ENCODE data around the gene NCOR2. TPM values are rescaled to one million over a fixed set of nuclear protein-coding genes. Genes with fewer than 3 reads are reported as not detected.

The NCOR2 gene
- total and polyA plus RNA-seq, 12 donors: 46.9 to 200 (median 132) TPM

DNA sequence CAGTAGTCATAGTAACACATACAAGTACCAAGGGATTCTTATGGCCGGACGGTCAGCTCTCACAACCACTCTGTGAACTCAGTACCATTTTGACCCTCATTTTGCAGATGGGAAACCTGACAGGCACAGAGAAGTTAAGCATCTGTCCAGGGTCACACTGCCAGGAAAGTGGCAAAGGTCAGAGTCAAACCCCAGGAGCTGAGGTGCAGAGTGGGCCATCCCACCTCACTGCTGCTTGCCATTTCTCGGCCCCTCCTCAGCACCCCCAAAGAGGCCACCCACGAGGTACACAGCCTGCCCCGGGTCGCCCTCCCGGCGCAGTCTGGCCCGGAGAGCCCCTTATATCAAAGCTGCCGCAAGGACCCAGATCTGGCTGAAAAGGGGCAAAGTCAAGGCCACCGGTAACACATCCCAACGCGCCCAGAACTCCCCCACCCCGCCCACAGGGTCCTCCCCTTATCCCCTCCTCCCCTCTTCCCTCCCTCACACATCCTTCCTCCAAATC lies 1.7 kb downstream of the NCOR2 start:
- peaks cover 0 to 8% (median 0%) of the 10 kb centered on the region in 9 donors for H3K36me3 ChIP-seq
- intact Hi-C loops (cut with DNase I): loop anchor here (2.0 to 10.0 kb wide), 19 partner anchors 47 to 511 kb away; no protein-coding TSS in a partner anchor
- no peaks in the 10 kb centered on the region for H3K9me3 ChIP-seq
- peak overlapping the region in 9 of 10 donors; percentile 96 to 100 (median 99) for H3K27ac ChIP-seq
- no peak for TF ChIP-seq CTCF (IDR thresholded peaks at IDR 0.05)
- DNase-seq (no peak), ATAC-seq (no peak)
- H3K27me3 ChIP-seq: no peaks in the 10 kb centered on the region
- 6 to 8% methylated on average over 14 of the region's 14 CpGs for WGBS, 2 donors
- H3K4me1 ChIP-seq: peaks cover 21 to 78% (median 68%) of the 10 kb centered on the region in 9 donors
- H3K4me3 ChIP-seq: peak overlapping the region; percentile 81 to 99 (median 96)

DNA sequence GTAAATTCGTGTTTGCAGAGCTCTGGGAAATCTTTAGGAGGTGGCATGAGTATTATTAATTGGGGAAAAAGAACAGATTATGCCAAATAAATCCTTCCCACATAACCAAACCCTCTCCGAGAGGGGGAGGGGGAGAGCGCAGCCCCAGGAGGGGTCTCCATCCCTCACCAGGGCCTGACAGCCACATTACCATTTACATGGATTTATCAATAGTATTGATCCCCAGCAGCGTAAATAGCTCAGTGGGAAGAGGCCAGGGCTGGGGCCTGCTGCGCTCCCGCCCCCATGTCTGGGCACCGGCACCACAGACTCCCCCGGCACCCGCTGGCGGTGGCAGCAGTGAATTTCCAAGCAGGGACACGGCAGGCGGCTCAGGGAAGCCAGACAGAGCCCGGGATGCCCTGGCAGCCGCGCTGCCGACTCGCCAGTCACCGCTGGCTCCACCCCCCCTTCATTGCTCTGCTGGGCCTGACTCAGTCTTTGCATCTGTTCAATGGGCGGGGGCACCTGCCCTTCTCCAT lies 2.4 kb downstream of the NCOR2 start:
- Histone ChIP-seq H3K27ac (peak overlapping the region in 4 of 10 donors; percentile 20 to 100 (median 99)), H3K27me3 (no peaks in the 10 kb centered on the region), H3K4me3 (peak overlapping the region in 7 of 10 donors; percentile 86 to 99 (median 96)), H3K4me1 (peaks cover 21 to 82% (median 72%) of the 10 kb centered on the region in 9 donors), H3K9me3 (no peaks in the 10 kb centered on the region), H3K36me3 (peaks cover 0 to 8% (median 0%) of the 10 kb centered on the region in 9 donors)
- 58 to 65% methylated on average over 19 of the region's 19 CpGs for WGBS, 2 donors
- TF ChIP-seq CTCF (IDR thresholded peaks at IDR 0.05): no peak
- no peak for DNase-seq
- no peak for ATAC-seq
- intact Hi-C loops (cut with DNase I): loop anchor here (5.0 to 10.0 kb wide), 18 partner anchors 48 to 510 kb away; no protein-coding TSS in a partner anchor

DNA sequence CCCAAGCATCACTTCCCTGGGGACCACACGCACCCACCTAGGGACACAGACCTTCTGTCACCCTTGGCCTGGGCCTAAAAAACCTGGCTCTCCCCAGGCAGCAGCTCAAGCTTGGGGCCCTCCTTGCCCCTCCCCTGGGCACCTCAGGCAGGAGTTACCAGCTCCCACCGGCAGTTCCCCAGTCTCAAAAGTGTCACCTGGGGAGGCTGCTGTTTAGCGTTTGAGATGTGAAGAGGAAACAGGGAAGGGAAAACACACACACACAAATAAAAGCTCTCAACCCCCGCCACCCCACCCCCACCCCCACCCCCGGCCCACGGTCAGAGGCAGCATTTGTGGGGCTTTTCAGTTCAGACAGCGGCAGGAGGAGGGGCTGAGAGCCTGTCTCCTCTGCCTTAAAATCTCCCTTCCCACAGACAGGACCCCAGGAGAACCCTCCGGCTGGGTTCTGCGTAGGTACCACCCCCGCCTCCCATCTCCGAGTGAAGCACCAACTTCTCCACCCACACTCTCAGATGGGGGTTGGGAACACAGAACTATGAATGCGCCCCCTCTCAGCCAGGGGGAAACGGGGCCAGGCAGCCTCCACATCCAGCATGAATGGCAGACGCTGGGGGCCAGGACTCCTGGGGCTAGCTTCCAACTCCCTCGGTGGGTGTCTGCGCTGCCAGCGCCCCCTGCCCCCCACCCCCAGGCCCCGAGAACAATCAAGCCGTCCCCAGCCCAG lies 3.0 kb downstream of the NCOR2 start:
- ATAC-seq: no peak
- H3K36me3 ChIP-seq: peaks cover 0 to 8% (median 0%) of the 10 kb centered on the region in 9 donors
- H3K9me3 ChIP-seq: peaks cover 0 to 5% (median 0%) of the 10 kb centered on the region in 11 donors
- H3K4me3 ChIP-seq: peak overlapping the region in 4 of 10 donors; percentile 86 to 97 (median 93)
- H3K27me3 ChIP-seq: no peaks in the 10 kb centered on the region
- no peak for DNase-seq
- WGBS, 2 donors: 40 to 41% methylated on average over 19 of the region's 19 CpGs
- H3K27ac ChIP-seq: peak overlapping the region in 4 of 10 donors; percentile 28 to 100 (median 99)
- H3K4me1 ChIP-seq: peaks cover 21 to 83% (median 72%) of the 10 kb centered on the region in 9 donors
- intact Hi-C loops (cut with DNase I): loop anchor here in 8 of 10 donors (5.0 to 10.0 kb wide), 10 partner anchors 50 to 510 kb away; no protein-coding TSS in a partner anchor
- TF ChIP-seq CTCF (IDR thresholded peaks at IDR 0.05): no peak

GRCh38 chr12:124563809-124564208 lies 3.6 kb downstream of the NCOR2 start:
- Histone ChIP-seq H3K27me3 (no peaks in the 10 kb centered on the region), H3K9me3 (peaks cover 0 to 6% (median 0%) of the 10 kb centered on the region in 11 donors), H3K4me3 (no peak overlapping the region), H3K4me1 (peaks cover 15 to 81% (median 67%) of the 10 kb centered on the region in 9 donors), H3K27ac (peak overlapping the region in 1 of 10 donors; percentile 28), H3K36me3 (peaks cover 0 to 11% (median 0%) of the 10 kb centered on the region in 9 donors)
- no peak for TF ChIP-seq CTCF (IDR thresholded peaks at IDR 0.05)
- ATAC-seq: no peak
- WGBS, 2 donors: 91 to 93% methylated on average over 10 of the region's 10 CpGs
- no peak for DNase-seq
- intact Hi-C loops (cut with DNase I): loop anchor here in 8 of 10 donors (5.0 to 10.0 kb wide), 10 partner anchors 49 to 509 kb away; no protein-coding TSS in a partner anchor

Data from heart right ventricle (tissue), 16 donors.